Measurements from ENCODE around the gene ATP2B3. TPM values are rescaled to one million over a fixed set of nuclear protein-coding genes. Genes with fewer than 3 reads are reported as not detected.

Gene ATP2B3
- polyA plus RNA-seq, 12 donors, result 0.12 to 0.89 (median 0.52) TPM; not detected in 2

DNA sequence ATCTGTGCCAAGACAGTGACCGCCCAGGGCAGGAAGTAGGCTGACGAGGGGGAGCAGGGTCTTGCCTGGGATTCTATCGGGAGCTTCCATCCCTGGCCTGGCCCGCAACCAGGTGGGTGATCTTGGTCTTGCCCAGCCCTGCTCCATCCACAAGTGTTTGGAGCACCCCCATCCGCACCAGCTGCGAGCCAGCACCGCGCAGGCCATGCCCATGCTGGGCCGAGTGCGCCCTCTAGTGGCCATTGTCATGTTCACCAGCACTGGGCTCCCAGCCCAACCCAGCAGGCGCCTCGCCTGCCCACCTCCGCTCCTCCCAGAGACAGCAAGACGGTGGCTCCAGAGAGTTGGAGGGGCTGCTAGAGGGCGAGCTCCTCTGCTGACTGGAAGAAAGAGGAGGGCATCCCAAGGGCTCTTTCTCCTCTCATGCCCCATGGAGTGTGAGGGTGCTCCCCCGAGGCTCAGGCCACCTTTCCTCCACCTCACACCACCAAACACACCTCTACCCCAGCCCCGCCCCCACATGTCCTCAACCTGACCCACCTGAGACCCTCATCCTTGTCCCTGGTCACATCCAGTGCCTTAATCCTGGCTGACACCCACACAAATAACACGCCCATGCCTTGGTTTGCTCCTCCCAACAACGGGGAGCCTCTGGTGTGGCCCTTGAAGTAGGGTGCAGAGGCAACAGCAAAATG lies 9.8 kb upstream of the ATP2B3 start:
- DNase-seq, result peak; percentile 80

- DNase-seq, result no peak
Measured at GRCh38 chrX:153509592-153509991, 7.8 kb upstream of the ATP2B3 start.

DNA sequence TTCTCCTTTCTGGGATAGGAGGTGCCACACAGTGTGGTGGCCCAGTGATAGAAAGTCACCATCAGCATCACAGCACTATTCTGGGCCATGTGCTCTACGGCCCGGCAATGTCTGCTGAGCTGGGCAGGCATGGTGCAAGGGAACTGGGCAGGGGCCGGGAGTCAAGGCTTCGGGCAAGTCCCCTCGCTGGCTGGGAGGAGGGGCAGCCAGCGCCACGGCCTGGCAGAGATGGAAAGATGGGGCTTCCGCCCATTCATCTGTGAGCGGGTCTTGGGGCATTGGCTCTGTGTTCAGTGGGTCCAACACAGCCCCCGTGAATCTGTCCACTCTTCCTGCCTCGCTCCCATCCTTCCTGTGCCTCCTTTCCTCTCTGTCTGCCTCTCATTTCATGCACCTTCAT lies 7.1 kb upstream of the ATP2B3 start:
- DNase-seq, result no peak

DNA sequence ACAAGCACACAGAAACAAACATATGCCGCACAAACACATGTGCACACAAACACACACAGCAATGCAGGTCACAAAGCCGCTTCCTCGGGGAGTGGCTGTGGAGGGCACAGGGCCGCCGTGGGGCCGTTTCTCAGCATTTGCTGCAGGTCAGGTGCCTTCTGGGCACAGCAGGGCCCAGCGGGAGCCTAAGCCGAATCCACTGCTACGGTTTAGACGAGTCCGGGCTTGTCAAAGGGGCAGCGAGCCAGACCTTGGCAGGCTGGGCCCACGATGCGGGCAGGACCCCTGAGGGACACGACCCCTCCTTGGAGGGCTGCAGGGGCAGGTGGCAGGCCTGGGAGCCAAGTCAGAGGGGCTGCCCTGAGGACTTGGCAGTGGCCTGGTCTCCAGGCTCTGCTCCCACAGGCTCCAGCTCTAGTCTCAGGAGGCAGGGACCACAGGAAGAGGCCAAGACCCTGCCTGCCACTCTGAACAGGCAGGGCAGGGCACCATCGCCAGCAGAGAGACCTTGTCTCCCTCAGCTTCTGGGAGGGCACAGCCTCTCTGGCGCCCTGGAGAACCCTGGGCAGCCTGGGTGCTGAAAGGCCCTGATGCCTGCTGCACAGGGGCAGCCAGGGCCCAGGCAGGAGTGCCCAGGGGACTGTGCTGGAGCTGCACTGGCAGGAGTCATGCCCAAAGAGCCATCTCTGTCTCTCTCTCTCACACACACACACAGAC lies 5.5 kb upstream of the ATP2B3 start:
- no peak for DNase-seq

DNA sequence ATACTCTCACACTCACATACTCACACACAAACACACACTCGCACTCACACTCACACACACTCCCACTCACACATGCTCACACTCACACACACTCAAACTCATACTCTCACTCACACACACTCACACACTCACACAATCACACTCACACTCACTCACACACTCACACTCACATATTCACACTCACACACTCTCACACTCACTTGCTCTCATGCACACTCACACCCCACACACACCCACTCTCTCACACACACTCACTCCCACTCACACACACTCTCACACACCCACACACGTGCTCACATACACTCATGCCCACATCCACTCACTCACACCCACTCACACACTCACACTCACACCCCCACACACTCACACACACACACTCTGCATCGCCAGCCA lies 4.9 kb upstream of the ATP2B3 start:
- DNase-seq, result no peak

DNA sequence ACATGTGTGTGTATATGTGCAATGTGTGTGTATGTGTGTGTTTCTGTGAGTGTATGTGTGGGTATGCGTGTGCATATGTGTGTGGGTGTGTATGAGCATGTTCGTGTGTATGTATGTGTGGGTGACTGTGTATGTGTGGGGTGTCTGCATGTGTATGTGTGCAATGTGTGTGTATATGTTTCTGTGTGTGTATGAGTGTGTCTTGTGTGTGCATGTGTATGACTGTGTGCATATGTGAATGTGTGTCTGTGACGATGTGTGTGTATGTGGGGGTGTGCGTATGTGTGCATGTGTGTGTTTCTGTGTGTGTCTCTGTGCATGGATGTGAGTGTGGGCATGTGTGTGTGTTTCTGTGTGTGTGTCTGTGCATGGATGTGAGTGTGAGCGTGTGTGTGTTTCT lies 4.2 kb upstream of the ATP2B3 start:
- DNase-seq, result no peak

GRCh38 chrX:153514259-153514658 lies 3.2 kb upstream of the ATP2B3 start:
- DNase-seq, result no peak

- DNase-seq, result no peak
Measured at GRCh38 chrX:153515435-153515834, 2.0 kb upstream of the ATP2B3 start.

- no peak for DNase-seq
Measured at GRCh38 chrX:153516073-153516472, 1.4 kb upstream of the ATP2B3 start.

- DNase-seq, result no peak
Measured at GRCh38 chrX:153517946-153518834, 748 bp downstream of the ATP2B3 start.

GRCh38 chrX:153519569-153520286 lies 2.3 kb downstream of the ATP2B3 start:
- DNase-seq, result no peak

DNA sequence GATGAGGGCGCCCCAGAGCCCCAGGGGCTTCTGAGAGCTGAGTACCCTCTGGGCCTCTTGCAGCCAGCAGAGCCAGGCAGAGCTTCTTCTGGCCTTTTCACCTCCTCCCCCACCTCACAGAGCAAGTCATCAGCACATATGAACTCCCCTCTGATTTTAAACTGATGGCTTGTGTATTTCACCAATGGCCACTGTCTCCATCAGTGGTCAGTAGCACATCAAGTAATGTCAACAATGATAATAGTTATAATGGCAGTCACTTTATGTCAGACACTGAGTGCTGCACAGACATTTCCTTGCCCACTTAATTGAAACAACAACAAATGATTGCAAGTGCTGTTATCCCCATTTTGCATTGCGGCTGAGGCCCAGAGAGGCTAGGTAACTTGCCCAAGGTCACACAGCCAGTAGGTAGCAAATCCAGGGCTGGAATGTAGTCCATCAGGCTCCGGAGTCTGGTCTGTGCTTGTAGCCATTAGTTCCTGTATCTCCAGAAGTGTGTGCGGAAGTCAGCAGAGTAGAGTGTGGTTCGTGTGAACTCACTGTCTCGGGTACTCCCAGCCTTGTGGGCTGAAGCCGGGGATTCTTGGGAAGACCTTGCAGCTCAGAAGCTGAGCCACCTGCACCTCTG lies 3.0 kb downstream of the ATP2B3 start:
- DNase-seq, result no peak

GRCh38 chrX:153521034-153521433 lies 3.6 kb downstream of the ATP2B3 start:
- DNase-seq, result no peak

GRCh38 chrX:153522259-153522658 lies 4.8 kb downstream of the ATP2B3 start:
- DNase-seq, result no peak

DNA sequence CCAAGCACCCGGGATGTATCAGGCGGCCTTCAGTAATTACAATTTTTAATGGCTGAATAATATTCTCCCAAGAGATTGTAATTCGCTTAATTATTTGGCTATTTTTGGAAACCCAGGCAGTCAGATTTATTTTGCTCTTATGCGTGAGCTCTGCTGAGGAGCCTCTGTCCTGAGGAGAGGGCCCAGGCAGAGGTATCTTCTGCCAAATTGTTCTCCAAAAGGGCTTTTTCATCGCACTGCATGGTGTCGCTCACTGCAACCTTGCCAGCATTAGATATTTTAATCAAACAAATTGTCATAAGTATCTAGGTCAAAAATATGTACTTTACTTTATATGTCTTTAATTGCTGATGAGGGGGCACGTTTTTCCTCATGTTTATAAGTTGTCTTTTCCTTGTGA lies 5.8 kb downstream of the ATP2B3 start:
- DNase-seq, result no peak

- DNase-seq, result no peak
Measured at GRCh38 chrX:153524234-153524633, 6.8 kb downstream of the ATP2B3 start.

DNA sequence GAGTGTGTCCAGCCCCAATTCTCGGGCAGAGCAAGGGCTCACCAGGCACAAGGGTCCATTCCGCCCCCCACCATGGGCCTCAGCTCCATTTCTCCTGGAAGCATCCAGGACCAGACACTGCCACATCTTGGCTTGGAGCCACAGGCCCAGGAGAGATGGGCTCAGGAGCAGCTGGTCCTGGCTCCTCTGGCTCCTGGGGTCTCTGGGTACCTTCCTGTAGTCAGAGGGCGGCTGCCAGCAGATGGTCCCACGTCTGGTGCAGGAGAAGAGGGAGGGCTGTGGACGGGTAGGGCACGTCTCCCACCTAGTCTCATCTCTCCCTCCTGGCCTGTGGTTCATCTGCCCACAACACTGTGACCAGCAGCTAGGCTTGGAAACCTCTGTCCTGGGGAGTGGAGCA lies 8.0 kb downstream of the ATP2B3 start:
- no peak for DNase-seq

DNA sequence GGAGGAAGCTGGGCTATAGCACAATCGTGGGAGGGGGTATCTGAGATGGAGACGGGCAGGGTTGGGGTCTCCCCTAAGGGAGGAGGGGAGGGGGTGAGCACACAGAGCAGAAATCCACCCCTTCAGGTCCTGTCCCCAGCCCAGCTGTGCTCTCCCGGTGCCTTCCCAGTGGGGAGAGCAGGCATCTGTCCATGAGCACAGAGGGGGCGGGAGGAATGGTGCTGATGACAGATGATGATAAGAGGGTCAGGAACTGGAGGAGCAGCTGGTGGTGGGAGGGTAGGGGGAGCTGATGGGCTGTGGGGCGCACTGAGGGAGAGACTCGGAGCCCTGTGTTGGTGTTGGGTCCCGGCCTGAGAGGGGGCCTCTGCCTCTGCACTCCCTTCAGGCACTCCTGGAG lies 8.6 kb downstream of the ATP2B3 start:
- DNase-seq, result no peak

GRCh38 chrX:153526801-153527200 lies 9.4 kb downstream of the ATP2B3 start:
- no peak for DNase-seq

DNA sequence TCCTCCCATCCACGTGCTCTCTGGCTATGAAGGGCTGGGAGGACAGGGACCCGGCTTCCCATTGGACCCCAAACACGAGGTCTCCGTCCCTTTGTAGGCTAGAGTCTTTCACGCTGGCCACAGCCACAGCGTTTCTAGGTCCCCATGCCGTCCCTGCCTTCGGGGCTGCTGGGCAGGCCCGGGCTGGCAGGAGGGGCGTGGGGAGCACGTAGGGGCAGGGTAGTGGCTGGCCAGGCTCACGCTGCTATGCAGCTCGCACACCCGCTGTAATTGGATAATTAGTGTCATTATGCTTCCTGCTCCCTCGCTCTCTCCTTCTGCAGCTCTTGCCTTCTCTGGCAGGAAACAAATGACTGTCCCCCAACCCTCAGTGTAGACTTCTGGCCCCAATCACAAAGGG lies 9.8 kb downstream of the ATP2B3 start:
- no peak for DNase-seq

- no peak for DNase-seq
Measured at GRCh38 chrX:153530411-153531129, 13.1 kb downstream of the ATP2B3 start.
